Lower leg skin (tissue), 4 donors: ENCODE results near the gene DDX60. TPM values are rescaled to one million over a fixed set of nuclear protein-coding genes. Genes with fewer than 3 reads are reported as not detected.
"Not testable (repeated sequence)": the region's sequence is repeated elsewhere in the genome, so short reads cannot be mapped to it uniquely, and the experiment has no call there.

Experiments
- DNase-seq, 2 donors: peaks; one replicate each; pipeline ENCODE4 v3.0.0-alpha.2; 2019; ENCODE audit warnings: low spot score in 2 of 2
- H3K4me3 ChIP-seq: fragments of 200-600 bp; sonication (generic); 2 replicates; pipeline ENCODE4 v1.5.1; 2017; ENCODE audit warnings: mild to moderate bottlenecking, low read depth; ENCODE audit not compliant: poor library complexity, severe bottlenecking
- POLR2A ChIP-seq, 2 donors: fragments of 450-650 bp; IDR thresholded peaks; one replicate each; pipeline ENCODE4 v1.6.1; 2016 to 2017; ENCODE audit warnings: antibody characterized with exemption in 2 of 2, mild to moderate bottlenecking in 1 of 2, moderate library complexity in 1 of 2
- WGBS, 2 donors: methylation state at CpG; one replicate each; pipeline ENCODE4 v1.1.5; 2018; 5-methylcytosine and 5-hydroxymethylcytosine counted together
- intact Hi-C: fragments of 100-400 bp; cut with DNase I; formaldehyde crosslinking; loops from one replicate; pipeline ENCODE4 v1.15.0; 2023; ENCODE audit warnings: low total_unique reads
- total RNA-seq, 4 donors: library from RNA; depleted of rRNA; stranded (reverse); fragments of >200 nt; gene quantifications; one replicate each; pipeline ENCODE4 v1.1.0, GENCODE V29; 2016
- TF ChIP-seq, protein P1 (sequence below), 3 donors: fragments of 450-650 bp; IDR thresholded peaks; one replicate each; pipeline ENCODE4 v1.5.1; 2016; ENCODE audit warnings: antibody characterized with exemption in 3 of 3, mild to moderate bottlenecking in 3 of 3, moderate library complexity in 2 of 3

DDX60 gene
- total RNA-seq, 4 donors from 2014 or later: 6.6 to 23.8 (median 10.9) TPM

DNA sequence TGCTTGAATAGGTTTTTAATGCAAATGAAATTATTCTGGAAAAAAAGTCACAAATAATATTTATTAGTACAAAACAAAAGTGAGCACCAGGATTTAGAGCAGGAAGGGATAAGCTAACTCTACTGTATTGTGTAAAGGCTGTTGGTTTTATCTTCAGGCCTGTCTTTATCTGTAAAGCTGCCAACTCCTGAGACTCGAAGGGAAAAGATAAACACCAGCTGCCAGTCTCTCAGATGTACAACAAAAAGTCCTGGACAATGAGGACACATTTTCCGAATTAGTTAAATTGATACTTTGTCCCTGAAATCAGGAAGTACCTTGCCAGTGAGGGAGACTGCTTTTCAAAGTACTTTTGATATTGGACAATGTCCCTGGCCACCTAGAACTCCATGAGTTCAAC, 8.8 kb downstream of the DDX60 start:
- WGBS, 2 donors: 47 to 64% methylated on average over 2 of the region's 2 CpGs

GRCh38 chr4:168308912-168309311, 9.6 kb downstream of the DDX60 start:
- DNase-seq: no peak
- H3K4me3 ChIP-seq: no peak overlapping the region
- WGBS, 2 donors: 96 to 99% methylated on average over 2 of the region's 2 CpGs
- TF ChIP-seq POLR2A (IDR thresholded peaks at IDR 0.05): no peak
- TF ChIP-seq, protein P1, sequence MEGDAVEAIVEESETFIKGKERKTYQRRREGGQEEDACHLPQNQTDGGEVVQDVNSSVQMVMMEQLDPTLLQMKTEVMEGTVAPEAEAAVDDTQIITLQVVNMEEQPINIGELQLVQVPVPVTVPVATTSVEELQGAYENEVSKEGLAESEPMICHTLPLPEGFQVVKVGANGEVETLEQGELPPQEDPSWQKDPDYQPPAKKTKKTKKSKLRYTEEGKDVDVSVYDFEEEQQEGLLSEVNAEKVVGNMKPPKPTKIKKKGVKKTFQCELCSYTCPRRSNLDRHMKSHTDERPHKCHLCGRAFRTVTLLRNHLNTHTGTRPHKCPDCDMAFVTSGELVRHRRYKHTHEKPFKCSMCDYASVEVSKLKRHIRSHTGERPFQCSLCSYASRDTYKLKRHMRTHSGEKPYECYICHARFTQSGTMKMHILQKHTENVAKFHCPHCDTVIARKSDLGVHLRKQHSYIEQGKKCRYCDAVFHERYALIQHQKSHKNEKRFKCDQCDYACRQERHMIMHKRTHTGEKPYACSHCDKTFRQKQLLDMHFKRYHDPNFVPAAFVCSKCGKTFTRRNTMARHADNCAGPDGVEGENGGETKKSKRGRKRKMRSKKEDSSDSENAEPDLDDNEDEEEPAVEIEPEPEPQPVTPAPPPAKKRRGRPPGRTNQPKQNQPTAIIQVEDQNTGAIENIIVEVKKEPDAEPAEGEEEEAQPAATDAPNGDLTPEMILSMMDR (IDR thresholded peaks at IDR 0.05): no peak
- intact Hi-C loops: no loop called here

More for the DNA sequence above, 8.8 kb downstream of the DDX60 start:
- no peak overlapping the region for H3K4me3 ChIP-seq
- intact Hi-C loops: no loop called here
- TF ChIP-seq, protein P1 (IDR thresholded peaks at IDR 0.05): no peak
- TF ChIP-seq POLR2A (IDR thresholded peaks at IDR 0.05): no peak
- DNase-seq: no peak

- 85 to 88% methylated on average over 7 of the region's 7 CpGs for WGBS, 2 donors
- H3K4me3 ChIP-seq: no peak overlapping the region
- TF ChIP-seq, protein P1 (IDR thresholded peaks at IDR 0.05): no peak
- TF ChIP-seq POLR2A (IDR thresholded peaks at IDR 0.05): no peak
- no peak for DNase-seq
- intact Hi-C loops: no loop called here
Measured at GRCh38 chr4:168306476-168306875, 12.1 kb downstream of the DDX60 start.

DNA sequence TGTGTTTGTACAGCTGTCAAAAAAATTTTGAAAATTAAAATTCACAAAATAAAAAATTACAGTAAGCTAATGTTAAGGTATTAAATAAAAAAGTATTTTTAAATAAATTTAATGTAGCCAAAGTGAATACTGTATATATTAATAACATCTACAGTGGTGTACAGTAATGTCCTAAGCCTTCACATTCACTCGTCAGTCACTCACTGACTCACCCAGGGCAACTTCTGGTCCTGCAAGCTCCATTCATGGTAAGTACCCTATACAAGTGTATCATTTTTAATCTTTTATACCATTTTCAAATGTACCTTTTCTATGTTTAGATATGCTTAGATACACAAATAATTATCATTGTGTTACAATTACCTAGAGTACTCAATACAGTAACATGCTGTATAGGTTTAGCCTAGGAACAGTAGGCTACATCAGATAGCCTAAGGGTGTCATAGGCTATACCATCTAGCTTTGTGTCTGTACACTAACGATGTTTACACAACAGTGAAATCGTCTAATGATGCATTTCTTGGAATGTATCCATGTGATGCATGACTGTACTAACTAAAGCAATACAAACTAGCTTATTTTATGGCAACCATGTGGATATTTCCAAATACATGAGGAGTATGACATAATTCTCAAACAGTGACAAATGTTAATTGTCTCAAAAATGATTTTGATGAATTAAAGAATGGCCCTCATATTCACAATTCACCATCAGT, 13.7 kb downstream of the DDX60 start:
- no peak overlapping the region for H3K4me3 ChIP-seq
- WGBS, 2 donors: 56 to 68% methylated on average over 3 of the region's 3 CpGs
- DNase-seq: no peak
- no peak for TF ChIP-seq POLR2A (IDR thresholded peaks at IDR 0.05)
- TF ChIP-seq, protein P1 (IDR thresholded peaks at IDR 0.05): no peak
- intact Hi-C loops: no loop called here

- WGBS, 2 donors: 96 to 97% methylated on average over 5 of the region's 5 CpGs
- H3K4me3 ChIP-seq, DNase-seq, intact Hi-C loops: not testable (repeated sequence)
Measured at GRCh38 chr4:168303430-168303829, 15.1 kb downstream of the DDX60 start.

DNA sequence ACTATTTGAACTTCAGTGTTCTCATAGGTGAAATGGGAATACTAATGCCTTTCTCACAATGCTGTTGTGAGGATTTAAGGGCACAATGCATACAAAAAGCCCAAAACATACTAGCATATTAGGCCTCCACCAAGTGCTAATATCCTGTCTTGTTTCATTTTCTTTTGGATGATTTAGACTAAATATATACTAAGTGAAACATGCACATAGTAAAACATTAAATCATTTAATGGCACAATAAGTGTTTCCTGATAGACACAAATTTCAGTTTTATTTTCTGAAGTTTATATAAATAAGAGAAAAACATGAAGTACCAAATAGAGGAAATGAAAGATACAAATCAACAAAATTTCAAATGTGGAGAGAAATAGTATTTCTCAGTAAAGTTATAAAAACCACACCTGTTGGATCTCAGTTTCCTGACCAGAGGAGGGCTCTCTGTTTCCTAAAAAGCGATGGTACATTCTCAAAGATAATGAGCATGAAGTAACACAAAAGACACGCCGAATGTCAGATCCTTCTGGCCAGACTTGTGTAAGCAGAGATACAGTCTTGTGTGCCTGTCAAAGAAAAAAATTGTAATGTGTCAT, 25.1 kb downstream of the DDX60 start:
- no peak overlapping the region for H3K4me3 ChIP-seq
- WGBS, 2 donors: 92 to 96% methylated on average over 3 of the region's 3 CpGs
- TF ChIP-seq, protein P1 (IDR thresholded peaks at IDR 0.05): no peak
- no peak for TF ChIP-seq POLR2A (IDR thresholded peaks at IDR 0.05)
- intact Hi-C loops: no loop called here
- DNase-seq: no peak
